ENCODE data around the gene TMEM117.

Gene TMEM117

GRCh38 chr12:43988838-43989560 is 153.1 kb downstream of the TMEM117 start:
- Histone ChIP-seq H3K4me2 (ENCODE audit: low read length) (no peak overlapping the region), H2AFZ (ENCODE audit: insufficient read depth, low read length, poor library complexity) (no peak overlapping the region), H3K23ac (ENCODE audit: low read length) (no peak overlapping the region), H3K9ac (ENCODE audit: low read length) (no peak overlapping the region), H3K27me3 (ENCODE audit: insufficient read depth, low read length) (no peaks in the 10 kb centered on the region), H3K79me2 (ENCODE audit: control insufficient read depth, insufficient read depth, low read length, poor library complexity) (no peaks in the 10 kb centered on the region), H2BK12ac (ENCODE audit: low read length) (no peak overlapping the region), H4K91ac (ENCODE audit: low read depth, low read length) (no peak overlapping the region), H3K4ac (ENCODE audit: low read depth, low read length) (no peak overlapping the region), H3K27ac (ENCODE audit: low read depth, low read length) (no peak overlapping the region), H3K9me3 (ENCODE audit: insufficient read depth, low read depth, low read length) (no peaks in the 10 kb centered on the region), H3K4me3 (ENCODE audit: low read depth, low read length) (no peak overlapping the region), H3K36me3 (ENCODE audit: control insufficient read depth in 1 of 2, insufficient read depth in 2 of 2, low read length in 2 of 2) (no peaks in the 10 kb centered on the region), H4K8ac (ENCODE audit: low read depth, low read length) (no peak overlapping the region), H3K4me1 (ENCODE audit: control insufficient read depth in 1 of 2, insufficient read depth in 2 of 2, low read length in 2 of 2) (peaks cover 0 to 2% of the 10 kb centered on the region in 2 experiments), H3K18ac (ENCODE audit: low read length) (no peak overlapping the region), H3K79me1 (ENCODE audit: low read length) (no peaks in the 10 kb centered on the region), H4K12ac (ENCODE audit: low read depth, low read length) (no peak overlapping the region), H2BK120ac (ENCODE audit: insufficient read depth, low read length, poor library complexity) (no peak overlapping the region), H2BK5ac (ENCODE audit: low read depth, low read length, poor library complexity) (no peak overlapping the region), H3K14ac (ENCODE audit: low read length) (no peak overlapping the region), H2AK5ac (ENCODE audit: low read length) (no peak overlapping the region)
- no CpG with 5 or more reads among the region's 5 CpGs for WGBS (ENCODE audit: extremely low coverage, insufficient coverage, insufficient read length)
- DNase-seq = peak in 1 of 2 donors; percentile 50

GRCh38 chr12:43992856-43993255 is 157.0 kb downstream of the TMEM117 start:
- DNase-seq = no peak
- no peaks in the 10 kb centered on the region for H3K27me3 ChIP-seq (ENCODE audit: insufficient read depth, low read length)
- H3K4me3 ChIP-seq (ENCODE audit: low read depth, low read length) = no peak overlapping the region
- no peak overlapping the region for H4K91ac ChIP-seq (ENCODE audit: low read depth, low read length)
- no peaks in the 10 kb centered on the region for H3K36me3 ChIP-seq (ENCODE audit: control insufficient read depth in 1 of 2, insufficient read depth in 2 of 2, low read length in 2 of 2)
- no peaks in the 10 kb centered on the region for H3K79me1 ChIP-seq (ENCODE audit: low read length)
- H3K23ac ChIP-seq (ENCODE audit: low read length) = no peak overlapping the region
- H3K4ac ChIP-seq (ENCODE audit: low read depth, low read length) = no peak overlapping the region
- H2AFZ ChIP-seq (ENCODE audit: insufficient read depth, low read length, poor library complexity) = no peak overlapping the region
- no peak overlapping the region for H2AK5ac ChIP-seq (ENCODE audit: low read length)
- no peak overlapping the region for H2BK12ac ChIP-seq (ENCODE audit: low read length)
- no peak overlapping the region for H4K8ac ChIP-seq (ENCODE audit: low read depth, low read length)
- no peaks in the 10 kb centered on the region for H3K79me2 ChIP-seq (ENCODE audit: control insufficient read depth, insufficient read depth, low read length, poor library complexity)
- H2BK5ac ChIP-seq (ENCODE audit: low read depth, low read length, poor library complexity) = no peak overlapping the region
- no peak overlapping the region for H2BK120ac ChIP-seq (ENCODE audit: insufficient read depth, low read length, poor library complexity)
- H3K4me1 ChIP-seq (ENCODE audit: control insufficient read depth in 1 of 2, insufficient read depth in 2 of 2, low read length in 2 of 2) = peaks cover 0 to 2% of the 10 kb centered on the region in 2 experiments
- H3K14ac ChIP-seq (ENCODE audit: low read length) = no peak overlapping the region
- H4K12ac ChIP-seq (ENCODE audit: low read depth, low read length) = no peak overlapping the region
- H3K9ac ChIP-seq (ENCODE audit: low read length) = no peak overlapping the region
- no peak overlapping the region for H3K4me2 ChIP-seq (ENCODE audit: low read length)
- no peak overlapping the region for H3K18ac ChIP-seq (ENCODE audit: low read length)
- H3K27ac ChIP-seq (ENCODE audit: low read depth, low read length) = no peak overlapping the region
- no peaks in the 10 kb centered on the region for H3K9me3 ChIP-seq (ENCODE audit: insufficient read depth, low read depth, low read length)

- Histone ChIP-seq H4K91ac (ENCODE audit: low read depth, low read length) (no peak overlapping the region), H3K36me3 (ENCODE audit: control insufficient read depth in 1 of 2, insufficient read depth in 2 of 2, low read length in 2 of 2) (no peaks in the 10 kb centered on the region), H3K4me2 (ENCODE audit: low read length) (no peak overlapping the region), H3K9me3 (ENCODE audit: insufficient read depth, low read depth, low read length) (no peaks in the 10 kb centered on the region), H3K14ac (ENCODE audit: low read length) (no peak overlapping the region), H2BK120ac (ENCODE audit: insufficient read depth, low read length, poor library complexity) (no peak overlapping the region), H2BK5ac (ENCODE audit: low read depth, low read length, poor library complexity) (no peak overlapping the region), H3K27me3 (ENCODE audit: insufficient read depth, low read length) (no peaks in the 10 kb centered on the region), H4K8ac (ENCODE audit: low read depth, low read length) (no peak overlapping the region), H3K4me3 (ENCODE audit: low read depth, low read length) (no peak overlapping the region), H4K12ac (ENCODE audit: low read depth, low read length) (no peak overlapping the region), H3K9ac (ENCODE audit: low read length) (no peak overlapping the region), H3K23ac (ENCODE audit: low read length) (no peak overlapping the region), H2AFZ (ENCODE audit: insufficient read depth, low read length, poor library complexity) (no peak overlapping the region), H3K79me2 (ENCODE audit: control insufficient read depth, insufficient read depth, low read length, poor library complexity) (no peaks in the 10 kb centered on the region), H2AK5ac (ENCODE audit: low read length) (no peak overlapping the region), H3K79me1 (ENCODE audit: low read length) (no peaks in the 10 kb centered on the region), H3K18ac (ENCODE audit: low read length) (no peak overlapping the region), H3K27ac (ENCODE audit: low read depth, low read length) (no peak overlapping the region), H3K4me1 (ENCODE audit: control insufficient read depth in 1 of 2, insufficient read depth in 2 of 2, low read length in 2 of 2) (no peaks in the 10 kb centered on the region), H3K4ac (ENCODE audit: low read depth, low read length) (no peak overlapping the region), H2BK12ac (ENCODE audit: low read length) (no peak overlapping the region)
- no CpG with 5 or more reads among the region's 5 CpGs for WGBS (ENCODE audit: extremely low coverage, insufficient coverage, insufficient read length)
- DNase-seq = peak; percentile 24 to 70
These were observed 164.6 kb downstream of the TMEM117 start for GRCh38 chr12:44000309-44000952.

- no peaks in the 10 kb centered on the region for H3K36me3 ChIP-seq (ENCODE audit: control insufficient read depth in 1 of 2, insufficient read depth in 2 of 2, low read length in 2 of 2)
- H3K4me2 ChIP-seq (ENCODE audit: low read length) = no peak overlapping the region
- H4K12ac ChIP-seq (ENCODE audit: low read depth, low read length) = no peak overlapping the region
These were observed 166.7 kb downstream of the TMEM117 start for GRCh38 chr12:44002607-44003006.

More at GRCh38 chr12:44002607-44003006, 166.7 kb downstream of the TMEM117 start:
- no peaks in the 10 kb centered on the region for H3K79me2 ChIP-seq (ENCODE audit: control insufficient read depth, insufficient read depth, low read length, poor library complexity)
- no peak overlapping the region for H3K4me3 ChIP-seq (ENCODE audit: low read depth, low read length)
- WGBS (ENCODE audit: extremely low coverage, insufficient coverage, insufficient read length) = no CpG with 5 or more reads among the region's 2 CpGs
- H3K18ac ChIP-seq (ENCODE audit: low read length) = no peak overlapping the region
- H3K27me3 ChIP-seq (ENCODE audit: insufficient read depth, low read length) = no peaks in the 10 kb centered on the region
- H3K9me3 ChIP-seq (ENCODE audit: insufficient read depth, low read depth, low read length) = no peaks in the 10 kb centered on the region
- no peak overlapping the region for H2BK120ac ChIP-seq (ENCODE audit: insufficient read depth, low read length, poor library complexity)
- H3K9ac ChIP-seq (ENCODE audit: low read length) = no peak overlapping the region
- H2AFZ ChIP-seq (ENCODE audit: insufficient read depth, low read length, poor library complexity) = no peak overlapping the region
- H3K14ac ChIP-seq (ENCODE audit: low read length) = no peak overlapping the region
- no peak overlapping the region for H3K4ac ChIP-seq (ENCODE audit: low read depth, low read length)
- no peak overlapping the region for H4K91ac ChIP-seq (ENCODE audit: low read depth, low read length)
- no peaks in the 10 kb centered on the region for H3K4me1 ChIP-seq (ENCODE audit: control insufficient read depth in 1 of 2, insufficient read depth in 2 of 2, low read length in 2 of 2)
- DNase-seq = no peak
- no peak overlapping the region for H3K23ac ChIP-seq (ENCODE audit: low read length)
- no peak overlapping the region for H2BK12ac ChIP-seq (ENCODE audit: low read length)
- no peak overlapping the region for H2BK5ac ChIP-seq (ENCODE audit: low read depth, low read length, poor library complexity)
- H3K27ac ChIP-seq (ENCODE audit: low read depth, low read length) = no peak overlapping the region
- H2AK5ac ChIP-seq (ENCODE audit: low read length) = no peak overlapping the region
- H3K79me1 ChIP-seq (ENCODE audit: low read length) = no peaks in the 10 kb centered on the region
- no peak overlapping the region for H4K8ac ChIP-seq (ENCODE audit: low read depth, low read length)

All from trophoblast cell (in vitro differentiated cells and primary cell).